Mesendoderm (in vitro differentiated cells): Measurements from ENCODE around the gene RYR2.
A peak's percentile ranks its signal among the peaks of the same experiment; 100 is the strongest.

Experiments
- DNase-seq: peaks from one replicate; pipeline ENCODE4 v3.0.0; 2013
- H2AK5ac ChIP-seq: 2 replicates; pipeline ENCODE4 v1.6.1; 2013; ENCODE audit warnings: low read length, inconsistent platforms
- H2BK120ac ChIP-seq: 2 replicates; pipeline ENCODE4 v1.6.1; 2013; ENCODE audit warnings: low read depth, mild to moderate bottlenecking, low read length, moderate library complexity, mixed read lengths
- H2BK15ac ChIP-seq: replicated peaks from 2 replicates; pipeline ENCODE4 v1.6.1; 2013; ENCODE audit warnings: low read depth, mild to moderate bottlenecking, moderate library complexity
- H2BK5ac ChIP-seq: 2 replicates; pipeline ENCODE4 v1.6.1; 2013; ENCODE audit warnings: low read length, inconsistent platforms
- H3K18ac ChIP-seq: 2 replicates; pipeline ENCODE4 v1.6.1; 2013; ENCODE audit warnings: mild to moderate bottlenecking, low read length, mixed read lengths
- H3K23ac ChIP-seq: one replicate; pipeline ENCODE4 v1.6.1; 2013; ENCODE audit warnings: low read length
- H3K27ac ChIP-seq: 2 replicates; pipeline ENCODE4 v1.5.1; 2013; ENCODE audit warnings: low read depth, mild to moderate bottlenecking, inconsistent platforms, low read length, moderate library complexity
- H3K27me3 ChIP-seq: 2 replicates; pipeline ENCODE4 v1.6.1; 2013; ENCODE audit warnings: low read length, control low read depth, mild to moderate bottlenecking, inconsistent platforms; ENCODE audit not compliant: insufficient read depth, poor library complexity
- H3K36me3 ChIP-seq: 2 replicates; pipeline ENCODE4 v1.6.1; 2013; ENCODE audit warnings: low read length, inconsistent platforms; ENCODE audit not compliant: control insufficient read depth, insufficient read depth
- H3K4ac ChIP-seq: one replicate; pipeline ENCODE4 v1.6.1; 2013; ENCODE audit warnings: low read depth, mild to moderate bottlenecking, low read length, moderate library complexity
- H3K4me1 ChIP-seq: 2 replicates; pipeline ENCODE4 v1.6.1; 2013; ENCODE audit warnings: low read depth, low read length, inconsistent platforms; ENCODE audit not compliant: control insufficient read depth
- H3K4me2 ChIP-seq: 2 replicates; pipeline ENCODE4 v1.6.1; 2013; ENCODE audit warnings: low read length
- H3K4me3 ChIP-seq: 2 replicates; pipeline ENCODE4 v1.5.1; 2013; ENCODE audit warnings: mild to moderate bottlenecking, low read length
- H3K56ac ChIP-seq: one replicate; pipeline ENCODE4 v1.6.1; 2013; ENCODE audit warnings: low read length
- H3K79me1 ChIP-seq: 2 replicates; pipeline ENCODE4 v1.6.1; 2013; ENCODE audit warnings: low read length, inconsistent platforms
- H3K79me2 ChIP-seq: 2 replicates; pipeline ENCODE4 v1.6.1; 2013; ENCODE audit warnings: mild to moderate bottlenecking, low read length; ENCODE audit not compliant: control insufficient read depth, insufficient read depth
- H3K9ac ChIP-seq: 2 replicates; pipeline ENCODE4 v1.6.1; 2013; ENCODE audit warnings: low read length, inconsistent platforms
- H4K5ac ChIP-seq: one replicate; pipeline ENCODE4 v1.6.1; 2013; ENCODE audit warnings: low read length
- H4K8ac ChIP-seq: one replicate; pipeline ENCODE4 v1.6.1; 2013; ENCODE audit warnings: low read depth, mild to moderate bottlenecking, control low read depth, low read length, moderate library complexity
- WGBS: extraction: QIAGEN DNeasy Blood & Tissue Kit; methylation state at CpG from one replicate; pipeline ENCODE4 v1.1.7; 2013; ENCODE audit warnings: low lambda C conversion rate, missing lambda C conversion rate; ENCODE audit not compliant: insufficient coverage; ENCODE audit errors: extremely low coverage; 5-methylcytosine and 5-hydroxymethylcytosine counted together

Gene RYR2

GRCh38 chr1:237740846-237741245, 698.9 kb downstream of the RYR2 start:
- H4K8ac ChIP-seq, result no peak overlapping the region
- H3K4me2 ChIP-seq, result no peak overlapping the region
- H3K27ac ChIP-seq, result no peak overlapping the region
- H3K79me2 ChIP-seq, result no peaks in the 10 kb centered on the region
- H3K18ac ChIP-seq, result no peak overlapping the region
- whole genome bisulfite sequencing, result no CpG with 5 or more reads among the region's 3 CpGs
- no peak overlapping the region for H3K4me3 ChIP-seq
- no peak overlapping the region for H2BK5ac ChIP-seq
- no peak for DNase-seq
- no peak overlapping the region for H2AK5ac ChIP-seq
- no peak overlapping the region for H2BK120ac ChIP-seq
- H3K4me1 ChIP-seq, result no peaks in the 10 kb centered on the region
- no peaks in the 10 kb centered on the region for H3K79me1 ChIP-seq
- H3K4ac ChIP-seq, result no peak overlapping the region
- H3K56ac ChIP-seq, result no peak overlapping the region
- H3K27me3 ChIP-seq, result no peaks in the 10 kb centered on the region
- H3K36me3 ChIP-seq, result no peaks in the 10 kb centered on the region
- no peak overlapping the region for H3K23ac ChIP-seq
- no peak overlapping the region for H3K9ac ChIP-seq
- H4K5ac ChIP-seq, result no peak overlapping the region
- no peak overlapping the region for H2BK15ac ChIP-seq

GRCh38 chr1:237745545-237745944, 703.6 kb downstream of the RYR2 start:
- H2AK5ac ChIP-seq, result no peak overlapping the region
- H3K79me2 ChIP-seq, result no peaks in the 10 kb centered on the region
- no peak overlapping the region for H2BK15ac ChIP-seq
- H3K36me3 ChIP-seq, result no peaks in the 10 kb centered on the region
- H3K23ac ChIP-seq, result no peak overlapping the region
- H3K56ac ChIP-seq, result no peak overlapping the region
- H3K4me1 ChIP-seq, result no peaks in the 10 kb centered on the region
- no peak for DNase-seq
- H3K27me3 ChIP-seq, result no peaks in the 10 kb centered on the region
- H3K27ac ChIP-seq, result no peak overlapping the region
- no peak overlapping the region for H4K5ac ChIP-seq
- no peak overlapping the region for H2BK5ac ChIP-seq
- no peak overlapping the region for H3K4ac ChIP-seq
- H2BK120ac ChIP-seq, result no peak overlapping the region
- no peak overlapping the region for H3K18ac ChIP-seq
- H4K8ac ChIP-seq, result no peak overlapping the region
- no peaks in the 10 kb centered on the region for H3K79me1 ChIP-seq
- H3K9ac ChIP-seq, result no peak overlapping the region
- H3K4me2 ChIP-seq, result no peak overlapping the region
- no peak overlapping the region for H3K4me3 ChIP-seq
- no CpG with 5 or more reads among the region's 4 CpGs for WGBS

- Histone ChIP-seq H4K8ac (no peak overlapping the region), H3K9ac (no peak overlapping the region), H3K79me2 (no peaks in the 10 kb centered on the region), H3K4me3 (no peak overlapping the region), H3K4me2 (no peak overlapping the region), H3K56ac (no peak overlapping the region), H3K4me1 (no peaks in the 10 kb centered on the region), H3K36me3 (no peaks in the 10 kb centered on the region), H2BK15ac (no peak overlapping the region), H2BK5ac (no peak overlapping the region), H3K27me3 (no peaks in the 10 kb centered on the region), H3K4ac (no peak overlapping the region), H3K27ac (no peak overlapping the region), H3K18ac (no peak overlapping the region), H2AK5ac (no peak overlapping the region), H4K5ac (no peak overlapping the region), H2BK120ac (no peak overlapping the region), H3K23ac (no peak overlapping the region), H3K79me1 (no peaks in the 10 kb centered on the region)
- WGBS, result no CpG with 5 or more reads among the region's 2 CpGs
- peak; percentile 40 for DNase-seq
Observed at GRCh38 chr1:237748171-237748960, 706.4 kb downstream of the RYR2 start.

GRCh38 chr1:237749122-237749521, 707.1 kb downstream of the RYR2 start:
- no peak overlapping the region for H3K4me2 ChIP-seq
- H3K79me2 ChIP-seq, result no peaks in the 10 kb centered on the region
- H3K4me1 ChIP-seq, result no peaks in the 10 kb centered on the region
- no peak overlapping the region for H4K5ac ChIP-seq
- H3K27ac ChIP-seq, result no peak overlapping the region
- no peak for DNase-seq
- no peak overlapping the region for H2BK120ac ChIP-seq
- no peak overlapping the region for H3K18ac ChIP-seq
- no peak overlapping the region for H3K4ac ChIP-seq
- no CpG with 5 or more reads among the region's 1 CpG for WGBS
- H3K9ac ChIP-seq, result no peak overlapping the region
- H3K23ac ChIP-seq, result no peak overlapping the region
- no peak overlapping the region for H3K56ac ChIP-seq
- H3K27me3 ChIP-seq, result no peaks in the 10 kb centered on the region
- no peaks in the 10 kb centered on the region for H3K79me1 ChIP-seq
- no peak overlapping the region for H4K8ac ChIP-seq
- H2BK15ac ChIP-seq, result no peak overlapping the region
- no peaks in the 10 kb centered on the region for H3K36me3 ChIP-seq
- H2BK5ac ChIP-seq, result no peak overlapping the region
- no peak overlapping the region for H2AK5ac ChIP-seq
- no peak overlapping the region for H3K4me3 ChIP-seq

GRCh38 chr1:237751090-237751489, 709.1 kb downstream of the RYR2 start:
- H3K4me3 ChIP-seq, result no peak overlapping the region
- H2BK5ac ChIP-seq, result no peak overlapping the region
- no peak overlapping the region for H3K23ac ChIP-seq
- no peak overlapping the region for H4K5ac ChIP-seq
- H3K27me3 ChIP-seq, result no peaks in the 10 kb centered on the region
- no peak overlapping the region for H3K56ac ChIP-seq
- no peak overlapping the region for H3K9ac ChIP-seq
- no peak overlapping the region for H2BK15ac ChIP-seq
- H3K27ac ChIP-seq, result no peak overlapping the region
- no CpG with 5 or more reads among the region's 2 CpGs for WGBS
- no peak overlapping the region for H2BK120ac ChIP-seq
- H3K4ac ChIP-seq, result no peak overlapping the region
- H3K79me2 ChIP-seq, result no peaks in the 10 kb centered on the region
- no peak for DNase-seq
- H3K79me1 ChIP-seq, result no peaks in the 10 kb centered on the region
- H3K4me2 ChIP-seq, result no peak overlapping the region
- H3K18ac ChIP-seq, result no peak overlapping the region
- H4K8ac ChIP-seq, result no peak overlapping the region
- H2AK5ac ChIP-seq, result no peak overlapping the region
- no peaks in the 10 kb centered on the region for H3K36me3 ChIP-seq
- H3K4me1 ChIP-seq, result no peaks in the 10 kb centered on the region

- WGBS, result no CpG with 5 or more reads among the region's 3 CpGs
- Histone ChIP-seq H3K79me2 (no peaks in the 10 kb centered on the region), H2BK5ac (no peak overlapping the region), H2AK5ac (no peak overlapping the region), H3K56ac (no peak overlapping the region), H3K79me1 (no peaks in the 10 kb centered on the region), H3K9ac (no peak overlapping the region), H3K4ac (no peak overlapping the region), H3K4me2 (no peak overlapping the region), H3K27ac (no peak overlapping the region), H3K36me3 (no peaks in the 10 kb centered on the region), H3K4me3 (no peak overlapping the region), H2BK15ac (no peak overlapping the region), H4K5ac (no peak overlapping the region), H2BK120ac (no peak overlapping the region), H3K27me3 (no peaks in the 10 kb centered on the region), H4K8ac (no peak overlapping the region), H3K18ac (no peak overlapping the region), H3K4me1 (no peaks in the 10 kb centered on the region), H3K23ac (no peak overlapping the region)
- DNase-seq, result no peak
Observed at GRCh38 chr1:237754627-237755026, 712.6 kb downstream of the RYR2 start.
